HPDE6-E6E7 (cell line): Measurements from ENCODE around the gene SLC39A12.
A peak's percentile ranks its signal among the peaks of the same experiment; 100 is the strongest.

Source experiments
- DNase-seq: peaks from one replicate; pipeline ENCODE4 v3.0.0; 2011; ENCODE audit warnings: missing footprints; ENCODE audit errors: extremely low spot score

SLC39A12 gene

GRCh38 chr10:17963431-17963830 is 11.7 kb downstream of the SLC39A12 start:
- DNase-seq = no peak

DNA sequence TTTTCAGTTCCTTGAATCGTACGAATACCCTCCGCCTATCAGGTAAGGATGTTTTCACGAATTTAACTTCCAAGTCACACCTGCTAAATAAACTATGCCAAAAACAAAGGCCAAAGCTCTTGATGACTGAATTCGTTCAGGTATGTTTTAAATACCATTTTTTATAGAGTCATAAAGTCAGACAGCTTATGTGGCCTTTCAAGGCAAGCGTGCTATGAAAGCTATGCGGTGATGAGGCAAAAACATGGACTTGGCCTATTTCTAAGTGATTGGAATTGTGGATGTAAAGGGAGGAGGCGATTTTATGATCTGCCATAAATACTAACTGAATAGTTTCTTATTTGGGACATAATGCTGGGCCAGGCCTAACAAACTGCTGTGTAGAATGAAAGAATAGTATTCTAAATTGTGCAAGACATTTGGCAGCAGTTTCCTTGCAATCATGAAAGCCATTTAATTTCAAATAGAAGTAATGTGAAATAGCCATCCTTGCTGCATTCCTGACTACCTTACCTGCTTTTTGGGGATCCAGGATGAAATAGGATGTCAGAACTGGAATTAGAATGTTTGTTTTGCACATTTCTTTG is 14.0 kb downstream of the SLC39A12 start:
- DNase-seq = no peak

GRCh38 chr10:17974505-17974904 is 22.8 kb downstream of the SLC39A12 start:
- DNase-seq = no peak

GRCh38 chr10:17980846-17981565 is 29.3 kb downstream of the SLC39A12 start:
- DNase-seq = no peak

DNA sequence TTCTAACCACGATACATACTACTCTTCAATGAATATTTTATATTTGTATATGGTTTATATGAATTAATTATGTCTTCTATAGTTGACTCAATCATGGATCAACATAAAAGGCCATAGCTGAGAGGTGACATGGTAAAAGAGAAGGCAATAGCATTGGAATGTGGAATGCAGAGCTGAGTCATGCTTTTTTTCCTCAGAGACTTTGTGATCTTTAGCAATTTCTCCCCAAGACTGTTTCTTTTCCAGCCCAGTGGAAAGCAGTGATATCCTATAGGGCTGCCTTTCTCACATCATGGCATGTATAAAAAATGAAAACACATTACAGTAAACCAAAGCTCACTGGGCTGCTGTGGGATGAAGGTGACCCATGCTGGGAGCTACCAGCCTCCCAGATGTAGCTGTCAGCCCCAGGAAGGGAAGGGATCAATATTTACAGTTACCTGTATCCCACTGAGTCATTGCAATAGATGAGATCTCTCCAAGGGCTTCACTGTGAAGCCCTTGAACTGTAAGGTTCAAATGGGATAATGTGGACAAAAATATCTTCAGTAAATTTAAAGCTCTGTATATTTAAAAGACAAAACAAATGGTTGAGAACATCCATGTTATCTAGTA is 30.2 kb downstream of the SLC39A12 start:
- no peak for DNase-seq

DNA sequence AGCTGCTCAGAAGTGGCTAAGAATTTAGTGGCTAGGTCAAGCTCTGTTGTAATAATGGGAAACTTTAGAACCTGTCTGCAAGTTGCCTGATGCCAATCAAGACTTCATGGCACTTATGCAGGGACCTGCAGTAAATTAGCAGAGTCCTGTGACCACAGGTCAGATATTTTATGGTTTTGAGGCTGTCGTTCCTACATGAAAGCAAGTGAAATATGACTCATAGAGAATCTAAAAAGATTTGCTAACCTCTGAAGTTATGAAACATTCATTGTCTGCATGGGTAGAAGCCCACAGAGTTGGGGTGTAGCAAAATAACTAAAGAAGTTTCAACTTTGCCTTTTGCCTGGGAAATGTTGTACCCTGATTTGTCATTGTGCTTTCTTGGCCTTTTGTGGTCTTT is 32.3 kb downstream of the SLC39A12 start:
- no peak for DNase-seq

GRCh38 chr10:17984563-17984962 is 32.8 kb downstream of the SLC39A12 start:
- no peak for DNase-seq

GRCh38 chr10:17989908-17990767 is 38.4 kb downstream of the SLC39A12 start:
- peak; percentile 10 for DNase-seq

DNA sequence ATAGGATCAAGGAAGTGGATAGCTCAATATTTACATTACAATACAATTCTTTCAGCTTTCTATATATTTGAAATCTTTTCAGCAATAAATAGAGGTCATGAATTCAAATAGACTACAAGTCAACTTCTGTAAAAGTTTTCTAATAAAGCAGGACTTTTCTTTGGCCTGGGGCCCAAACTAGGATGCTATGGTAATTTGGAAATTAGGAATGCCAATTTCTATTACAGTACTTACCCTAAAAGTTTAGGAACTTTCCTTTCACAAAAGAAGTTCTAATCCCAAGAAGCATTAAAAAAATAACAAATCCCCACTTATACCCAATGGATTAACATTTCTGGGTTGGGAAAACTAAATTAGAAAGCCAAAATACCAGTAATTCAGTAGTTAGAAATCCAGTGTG is 40.5 kb downstream of the SLC39A12 start:
- DNase-seq = no peak

DNA sequence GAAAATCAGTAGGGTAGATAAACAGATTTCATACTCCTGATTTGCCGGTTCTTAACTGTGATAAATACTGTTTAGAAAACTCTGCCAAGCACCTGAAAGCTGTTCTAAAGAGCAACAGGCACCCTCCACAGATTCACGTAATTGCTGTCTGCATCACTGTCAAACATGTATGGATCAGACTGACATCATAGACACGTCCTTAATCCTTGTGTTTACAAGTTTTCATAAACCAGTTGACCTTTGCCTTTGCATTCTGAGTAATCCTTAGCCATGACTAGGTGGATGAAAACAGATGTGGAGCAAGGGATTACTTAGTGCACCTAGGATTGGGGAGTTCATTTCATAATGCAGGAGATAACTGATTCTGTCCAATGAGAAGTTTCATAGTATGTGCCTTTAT is 41.6 kb downstream of the SLC39A12 start:
- no peak for DNase-seq

GRCh38 chr10:18000601-18001000 is 48.9 kb downstream of the SLC39A12 start:
- DNase-seq = no peak

GRCh38 chr10:18005445-18005780 is 53.7 kb downstream of the SLC39A12 start:
- no peak for DNase-seq

DNA sequence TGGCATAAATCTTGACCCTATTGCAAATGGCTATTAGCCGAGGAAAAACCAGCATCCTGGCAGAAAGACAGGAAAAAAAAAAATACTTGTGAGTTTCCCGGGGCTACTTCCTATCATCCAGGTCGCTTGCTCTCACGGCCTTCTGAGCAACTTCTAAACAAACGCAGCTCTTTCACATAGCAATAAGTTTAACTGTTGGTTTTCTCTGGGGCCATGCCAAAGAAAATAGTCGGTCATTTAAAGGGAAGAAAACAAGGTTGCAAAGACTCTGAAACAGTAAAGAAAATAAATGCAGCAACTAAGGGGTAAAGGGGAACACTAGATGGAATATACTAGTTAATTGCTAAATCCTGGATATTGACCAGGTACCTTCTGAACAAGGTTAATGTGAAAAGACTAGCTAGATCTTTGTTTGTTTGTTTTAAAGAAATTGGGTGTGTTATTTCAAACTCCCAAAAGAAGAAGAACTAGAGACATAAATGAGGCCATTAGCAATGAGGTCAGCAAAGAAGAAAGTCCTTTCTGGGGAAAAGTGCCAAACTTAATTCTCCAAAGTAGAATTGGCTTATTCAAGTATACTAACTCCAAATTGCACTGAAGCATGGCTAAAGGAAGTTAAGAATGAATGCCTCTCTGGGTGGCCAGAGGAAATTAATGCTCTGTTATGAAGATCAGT is 54.2 kb downstream of the SLC39A12 start:
- DNase-seq = no peak

- no peak for DNase-seq
Measured at GRCh38 chr10:18008986-18009385, 57.3 kb downstream of the SLC39A12 start.

DNA sequence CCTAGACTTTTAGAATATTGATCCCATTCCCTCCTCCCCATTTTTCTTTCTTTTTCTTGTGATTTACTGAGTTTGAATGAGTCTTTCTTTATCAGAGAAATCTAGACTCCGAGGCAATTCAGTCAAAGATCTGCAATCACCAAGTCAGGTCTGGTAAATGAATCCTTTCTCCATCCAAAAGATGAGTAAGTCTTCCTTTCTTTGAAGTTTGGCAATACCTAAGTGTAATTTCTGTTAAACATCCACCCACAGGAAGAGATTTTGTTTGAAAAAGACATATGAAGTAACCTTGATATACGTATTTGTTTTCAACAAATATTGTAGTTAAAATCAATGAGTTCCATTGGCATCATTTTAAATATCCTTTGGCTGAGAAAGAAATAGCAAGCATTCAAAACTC is 58.3 kb downstream of the SLC39A12 start:
- DNase-seq = no peak

DNA sequence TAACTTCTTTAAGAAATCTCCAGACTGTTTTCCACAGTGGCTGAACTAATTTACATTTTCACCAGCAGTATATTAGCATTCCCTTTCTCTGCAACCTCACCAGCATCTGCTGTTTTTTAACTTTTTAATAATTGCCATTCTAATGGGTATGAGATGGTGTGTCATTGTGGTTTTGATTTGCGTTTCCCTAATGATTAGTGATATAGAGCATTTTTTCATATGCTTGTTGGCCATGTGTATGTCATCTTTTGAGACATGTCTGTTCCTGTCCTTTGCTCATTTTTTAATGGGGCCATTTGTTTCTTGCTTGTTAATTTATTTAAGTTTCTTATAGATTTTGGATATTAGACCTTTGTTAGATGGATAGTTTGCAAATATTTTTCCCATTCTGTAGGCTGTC is 68.8 kb downstream of the SLC39A12 start:
- DNase-seq = no peak

- no peak for DNase-seq
Measured at GRCh38 chr10:18021725-18022480, 70.2 kb downstream of the SLC39A12 start.

DNA sequence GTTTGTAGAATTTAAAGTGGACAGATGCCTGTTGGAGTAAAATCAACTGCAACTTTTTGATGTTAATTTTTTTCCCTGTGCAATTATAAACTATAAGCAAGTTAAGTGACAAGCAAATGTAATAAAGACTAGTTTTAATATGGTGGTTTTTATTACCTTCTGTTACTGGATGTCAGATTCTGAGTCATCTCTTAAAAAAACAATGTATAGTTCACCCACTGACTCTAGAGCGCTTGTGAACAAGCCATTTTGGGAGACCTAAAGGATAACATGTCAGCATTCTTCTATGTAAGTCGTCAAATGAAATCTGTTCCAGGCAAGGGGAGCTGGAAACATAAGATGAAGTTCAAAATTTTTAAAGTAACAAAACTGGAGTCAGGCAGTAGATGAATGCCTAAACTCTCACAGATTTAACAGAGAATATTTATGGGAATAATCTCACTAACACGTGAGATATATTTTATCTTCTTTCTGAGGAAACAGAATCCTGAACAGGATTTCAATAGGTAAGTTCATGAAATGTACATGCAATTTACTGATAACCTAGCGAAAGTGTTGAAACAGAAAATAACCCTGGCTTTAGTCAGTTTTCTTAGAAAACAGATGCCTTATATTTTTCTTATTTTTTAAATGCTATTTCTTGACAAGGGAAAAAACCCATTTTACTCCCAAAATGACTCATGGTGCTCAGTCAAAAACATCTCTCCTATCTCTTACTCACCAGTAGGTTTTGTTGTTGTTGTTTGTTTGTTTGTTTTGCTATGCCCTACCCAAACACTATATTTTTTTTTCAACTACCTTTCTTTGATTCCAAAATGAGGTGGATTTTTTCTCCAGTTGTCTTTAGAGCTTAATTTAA is 91.7 kb downstream of the SLC39A12 start:
- DNase-seq = no peak

GRCh38 chr10:18044976-18045720 is 93.4 kb downstream of the SLC39A12 start:
- no peak for DNase-seq
